GM12878 (cell line): ENCODE results near the gene EEFSEC. TPM values are rescaled to one million over a fixed set of nuclear protein-coding genes. Genes with fewer than 3 reads are reported as not detected.

Experiments used
- ATAC-seq: fragments of 200-7000 bp; cut with Tn5 transposase; 3 replicates; pipeline ENCODE4 v1.9.1; 2020; ENCODE audit warnings: mild to moderate bottlenecking, moderate library complexity
- BruUV-seq: library from RNA; stranded (reverse); fragments of 400-500 nt; replicated peaks from 2 replicates; lab custom pipeline; 2021; lab: Mats Ljungman, UMichigan
- CTCF ChIA-PET: fragments of 300-600 bp; sonication (Branson Sonifier 250); formaldehyde crosslinking; extraction: SDS; loops from one replicate; lab custom pipeline; 2021; ENCODE audit warnings: inconsistent platforms; lab: Yijun Ruan, JAX
- POLR2A ChIA-PET: fragments of 350-600 bp; formaldehyde crosslinking; extraction: SDS; loops from one replicate; lab custom pipeline; 2021; ENCODE audit warnings: inconsistent platforms; lab: Charles Lee
- RAD21 ChIA-PET: fragments of 300-600 bp; sonication (Branson Sonifier 250); formaldehyde crosslinking; loops from one replicate; lab custom pipeline; 2023; ENCODE audit warnings: antibody characterized with exemption; ENCODE audit not compliant: unreplicated experiment; lab: Charles Lee
- SMC1A ChIA-PET: fragments of 300-600 bp; sonication (Branson Sonifier 250); formaldehyde crosslinking; loops from one replicate; lab custom pipeline; 2023; ENCODE audit not compliant: unreplicated experiment, uncharacterized antibody; lab: Charles Lee
- DNase-seq: peaks from one replicate; pipeline ENCODE4 v3.0.0-alpha.2; 2011; ENCODE audit warnings: low read depth, low spot score
- FAIRE-seq: peaks from 3 replicates; lab custom pipeline; 2011; peaks lifted over from hg19 to GRCh38; lab: Jason Lieb, UNC
- H2AFZ ChIP-seq: 2 replicates; pipeline ENCODE4 v1.6.0; 2011; ENCODE audit warnings: low read depth, low read length, control low read depth; ENCODE audit not compliant: control insufficient read depth
- H3K27ac ChIP-seq: 2 replicates; pipeline ENCODE4 v1.5.1; 2011; ENCODE audit warnings: control low read depth; ENCODE audit not compliant: control insufficient read depth, insufficient read depth
- H3K27me3 ChIP-seq, 2 experiments: replicated peaks in 1 of 2; 2 replicates each; pipeline versions ENCODE4 v1.6.0 to v1.6.1; 2011; ENCODE audit warnings: low read length in 1 of 2; ENCODE audit not compliant: control insufficient read depth in 2 of 2, insufficient read depth in 2 of 2
- H3K36me3 ChIP-seq, 2 experiments: 2 replicates each; pipeline ENCODE4 v1.5.1; 2011; ENCODE audit warnings: low read length in 1 of 2; ENCODE audit not compliant: control insufficient read depth in 2 of 2, insufficient read depth in 2 of 2
- H3K4me1 ChIP-seq: 2 replicates; pipeline ENCODE4 v1.6.1; 2011; ENCODE audit warnings: mild to moderate bottlenecking, low read length, moderate library complexity, mixed read lengths; ENCODE audit not compliant: control insufficient read depth, insufficient read depth
- H3K4me2 ChIP-seq: 2 replicates; pipeline ENCODE4 v1.6.0; 2011; ENCODE audit warnings: control low read depth; ENCODE audit not compliant: control insufficient read depth, insufficient read depth
- H3K4me3 ChIP-seq: fragments of 200-600 bp; sonication (generic); 2 replicates; pipeline ENCODE4 v1.5.1; 2016
- H3K79me2 ChIP-seq: 2 replicates; pipeline ENCODE4 v1.6.0; 2011; ENCODE audit warnings: low read length; ENCODE audit not compliant: control insufficient read depth, insufficient read depth
- H3K9ac ChIP-seq: 2 replicates; pipeline ENCODE4 v1.8.0; 2011; ENCODE audit warnings: low read length, control low read depth, mixed read lengths; ENCODE audit not compliant: control insufficient read depth, insufficient read depth
- H3K9me3 ChIP-seq: replicated peaks from 3 replicates; pipeline ENCODE4 v1.5.1; 2011; ENCODE audit warnings: mild to moderate bottlenecking, low read length; ENCODE audit not compliant: control insufficient read depth, insufficient read depth
- H4K20me1 ChIP-seq: 2 replicates; pipeline ENCODE4 v1.6.0; 2011; ENCODE audit not compliant: control insufficient read depth, insufficient read depth
- BCL3 ChIP-seq: IDR thresholded peaks from 2 replicates; pipeline ENCODE4 v1.6.1; 2011; ENCODE audit warnings: borderline replicate concordance, low read depth, mild to moderate bottlenecking, moderate library complexity, low read length; ENCODE audit not compliant: insufficient read depth, poor library complexity, severe bottlenecking
- CHD1 ChIP-seq: IDR thresholded peaks from 2 replicates; pipeline ENCODE4 v1.6.1; 2012; ENCODE audit warnings: low read depth, low read length, improper control_type of control experiment
- CTCF ChIP-seq, 3 experiments: IDR thresholded peaks in 2 of 3; conservative IDR thresholded peaks in 1 of 3; 2 replicates each; pipeline ENCODE4 v1.5.1; 2011; ENCODE audit warnings: low read depth in 3 of 3, low read length in 3 of 3, mild to moderate bottlenecking in 3 of 3, control low read depth in 2 of 3, moderate library complexity in 2 of 3, inconsistent platforms in 1 of 3, mixed read lengths in 1 of 3; ENCODE audit not compliant: control insufficient read depth in 2 of 3, insufficient read depth in 1 of 3; ENCODE audit errors: extremely low read depth in 1 of 3
- GABPA ChIP-seq: IDR thresholded peaks from 2 replicates; pipeline ENCODE4 v1.6.1; 2014; ENCODE audit warnings: antibody characterized with exemption, low read depth, mild to moderate bottlenecking, inconsistent platforms
- HDAC6 ChIP-seq: fragments of 200-600 bp; sonication (generic); IDR thresholded peaks from one replicate; pipeline ENCODE4 v1.8.0; 2017; ENCODE audit warnings: antibody characterized with exemption; ENCODE audit not compliant: unreplicated experiment
- HDGF ChIP-seq: fragments of 450-650 bp; IDR thresholded peaks from 2 replicates; pipeline ENCODE4 v1.6.1; 2016; ENCODE audit warnings: antibody characterized with exemption
- PAX5 ChIP-seq: IDR thresholded peaks from 2 replicates; pipeline ENCODE4 v1.6.1; 2011; ENCODE audit warnings: low read depth, low read length, borderline replicate concordance
- TARDBP ChIP-seq: IDR thresholded peaks from 2 replicates; pipeline ENCODE4 v1.6.1; 2016; ENCODE audit warnings: borderline replicate concordance
- YBX1 ChIP-seq: fragments of 450-650 bp; IDR thresholded peaks from 2 replicates; pipeline ENCODE4 v1.6.1; 2016; ENCODE audit warnings: antibody characterized with exemption
- ZBTB11 ChIP-seq: fragments of 450-650 bp; formaldehyde crosslinking; IDR thresholded peaks from 2 replicates; pipeline ENCODE4 v1.5.0; 2022; ENCODE audit warnings: mild to moderate bottlenecking, missing genetic modification characterization
- ZSCAN29 ChIP-seq: fragments of 450-650 bp; IDR thresholded peaks from 2 replicates; pipeline ENCODE4 v1.6.1; 2017; ENCODE audit warnings: mild to moderate bottlenecking, moderate library complexity
- WGBS: methylation state at CpG from one replicate; pipeline ENCODE4 v1.1.6; 2016; ENCODE audit warnings: low lambda C conversion rate; ENCODE audit not compliant: insufficient replicate concordance, insufficient coverage; ENCODE audit errors: missing lambda C conversion rate; 5-methylcytosine and 5-hydroxymethylcytosine counted together
- in situ Hi-C: fragments of 300-500 bp; cut with MboI; formaldehyde crosslinking; loops from 9 replicates; pipeline ENCODE4 v1.14.3; 2018; ENCODE audit warnings: mixed read lengths
- intact Hi-C: fragments of 100-400 bp; cut with micrococcal nuclease; formaldehyde crosslinking; loops from one replicate; pipeline ENCODE4 v1.14.2; 2022; ENCODE audit not compliant: unreplicated experiment
- polyA plus RNA-seq, 11 experiments: library from polyadenylated mRNA; depleted of rRNA in 4 of 11; unstranded in 6 of 11; stranded (reverse) in 5 of 11; fragments of >200 nt; fragmentation: Nextera tagmentation in 4 of 11; fragmentation: Illumina TruSeq in 1 of 11; extraction: Ambion mirVana in 4 of 11; extraction: Trizol in 1 of 11; gene quantifications; 1 replicate in 1 of 11; 2 replicates in 10 of 11; pipeline versions ENCODE4 v1.2.1 to v1.2.3, GENCODE V29; 2011 to 2016; ENCODE audit warnings: inconsistent platforms in 2 of 11, missing spikeins in 2 of 11, low read depth in 1 of 11
- total RNA-seq, 4 experiments: library from RNA; depleted of rRNA in 3 of 4; stranded (reverse); fragments of >200 nt in 3 of 4; fragmentation: Illumina TruSeq in 1 of 4; extraction: Trizol in 1 of 4; gene quantifications; 2 replicates each; pipeline versions ENCODE4 v1.2.1 to v1.2.3, GENCODE V29; 2013 to 2021

EEFSEC gene
- total and polyA plus RNA-seq, 10 of the 15 experiments (the other 5 are each of a cell fraction or from before 2014, with no cell fraction given): 0.29 to 29.1 (median 16.1) TPM

- BruUV-seq: no TSS peak
- no peaks in the 10 kb centered on the region for H3K4me1 ChIP-seq
- CTCF ChIA-PET: interaction anchor here (0.7 to 1.0 kb wide), 2 partner anchors 42 to 74 kb away, joined by 3 read pairs; no protein-coding TSS in a partner anchor
- FAIRE-seq (no peak), ATAC-seq (no peak), DNase-seq (no peak)
- no peak overlapping the region for H2AFZ ChIP-seq
- intact Hi-C loops: no loop called here
- SMC1A ChIA-PET: no interaction called here
- H3K27me3 ChIP-seq: no peaks in the 10 kb centered on the region
- H4K20me1 ChIP-seq: 0 out of 2 replicates have a peak, but pooled peaks cover 2% of the 10 kb centered on the region
- H3K9ac ChIP-seq: no peak overlapping the region
- RAD21 ChIA-PET: no interaction called here
- no peak overlapping the region for H3K4me3 ChIP-seq
- no peak overlapping the region for H3K4me2 ChIP-seq
- POLR2A ChIA-PET: interaction anchor here (0.6 kb wide), 1 partner anchor 598 kb away, joined by 3 read pairs; no protein-coding TSS in a partner anchor
- H3K36me3 ChIP-seq: no peaks in the 10 kb centered on the region
- in situ Hi-C loops: no loop called here
- no peak overlapping the region for H3K27ac ChIP-seq
- WGBS: 96% methylated on average over 8 of the region's 8 CpGs
- no peaks in the 10 kb centered on the region; the same call in 1 of the 2 replicates for H3K79me2 ChIP-seq
- TF ChIP-seq HDAC6 (no peak), CHD1 (no peak), GABPA (no peak), HDGF (no peak), ZSCAN29 (no peak), TARDBP (no peak)
- H3K9me3 ChIP-seq: no peaks in the 10 kb centered on the region
Observed at GRCh38 chr3:128173200-128173599, 19.9 kb downstream of the EEFSEC start.

GRCh38 chr3:128173849-128174248 is 20.6 kb downstream of the EEFSEC start:
- peaks cover 2% of the 10 kb centered on the region; the same call in 1 of the 2 replicates for H3K79me2 ChIP-seq
- ChIA-PET RAD21 (no interaction called here), POLR2A (no interaction called here), SMC1A (no interaction called here), CTCF (interaction anchor here (1.0 kb wide), 1 partner anchor 42 kb away, joined by 3 read pairs; no protein-coding TSS in a partner anchor)
- H3K9me3 ChIP-seq: no peaks in the 10 kb centered on the region
- H3K27ac ChIP-seq: no peak overlapping the region
- no peak overlapping the region for H2AFZ ChIP-seq
- H3K4me2 ChIP-seq: no peak overlapping the region
- WGBS: 95% methylated on average over 7 of the region's 7 CpGs
- no peaks in the 10 kb centered on the region for H3K36me3 ChIP-seq
- 0 out of 2 replicates have a peak, but pooled peaks cover 2% of the 10 kb centered on the region for H4K20me1 ChIP-seq
- in situ Hi-C loops (no loop called here), intact Hi-C loops (no loop called here)
- H3K9ac ChIP-seq: no peak overlapping the region
- FAIRE-seq (no peak), ATAC-seq (no peak), DNase-seq (no peak)
- no peaks in the 10 kb centered on the region for H3K4me1 ChIP-seq
- no TSS peak for BruUV-seq
- no peak overlapping the region for H3K4me3 ChIP-seq
- H3K27me3 ChIP-seq: no peaks in the 10 kb centered on the region
- TF ChIP-seq ZBTB11 (CRISPR knock-in tag) (no peak), BCL3 (no peak), YBX1 (no peak), PAX5 (no peak), CTCF (IDR thresholded peaks at IDR 0.05 in 2 of 3, conservative IDR thresholded peaks at IDR 0.05 in 1 of 3; ENCODE audit: control insufficient read depth in 2 of 3, extremely low read depth in 1 of 3, insufficient read depth in 1 of 3, low read depth in 3 of 3, low read length in 3 of 3) (no peak)
